HG03520 (cell line): ENCODE measurements around the gene SFMBT2.
"Not testable (repeated sequence)": the region's sequence is repeated elsewhere in the genome, so short reads cannot be mapped to it uniquely, and the experiment has no call there.

ENCODE experiments used
- ATAC-seq: cut with Tn5 transposase; IDR thresholded peaks from one replicate; pipeline ENCODE4 v1.9.1; 2021; ENCODE audit warnings: mild to moderate bottlenecking, moderate library complexity; ENCODE audit not compliant: unreplicated experiment

SFMBT2 gene

GRCh38 chr10:7192061-7192460 lies 218.8 kb downstream of the SFMBT2 start:
- no peak for ATAC-seq

- ATAC-seq = not testable (repeated sequence)
Measured at GRCh38 chr10:7190772-7191171, 220.1 kb downstream of the SFMBT2 start.

GRCh38 chr10:7189909-7190308 lies 220.9 kb downstream of the SFMBT2 start:
- no peak for ATAC-seq

GRCh38 chr10:7188456-7189050 lies 222.3 kb downstream of the SFMBT2 start:
- no peak for ATAC-seq

GRCh38 chr10:7186387-7187018 lies 224.3 kb downstream of the SFMBT2 start:
- no peak for ATAC-seq

GRCh38 chr10:7185367-7185690 lies 225.5 kb downstream of the SFMBT2 start:
- no peak for ATAC-seq

GRCh38 chr10:7184660-7185366 lies 226.0 kb downstream of the SFMBT2 start:
- ATAC-seq = no peak

- not testable (repeated sequence) for ATAC-seq
Measured at GRCh38 chr10:7184116-7184515, 226.7 kb downstream of the SFMBT2 start.

- ATAC-seq = not testable (repeated sequence)
Measured at GRCh38 chr10:7182327-7182726, 228.5 kb downstream of the SFMBT2 start.

- ATAC-seq = no peak
Measured at GRCh38 chr10:7181420-7181819, 229.4 kb downstream of the SFMBT2 start.

GRCh38 chr10:7179536-7179935 lies 231.3 kb downstream of the SFMBT2 start:
- no peak for ATAC-seq

GRCh38 chr10:7173948-7174347 lies 236.9 kb downstream of the SFMBT2 start:
- no peak for ATAC-seq

GRCh38 chr10:7171825-7172224 lies 239.0 kb downstream of the SFMBT2 start:
- ATAC-seq = no peak

GRCh38 chr10:7170626-7171322 lies 240.1 kb downstream of the SFMBT2 start:
- ATAC-seq = no peak

GRCh38 chr10:7168414-7168813 lies 242.4 kb downstream of the SFMBT2 start:
- ATAC-seq = no peak

GRCh38 chr10:7165500-7166177 lies 245.2 kb downstream of the SFMBT2 start:
- no peak for ATAC-seq

GRCh38 chr10:7164955-7165354 lies 245.9 kb downstream of the SFMBT2 start:
- no peak for ATAC-seq

GRCh38 chr10:7162331-7162730 lies 248.5 kb downstream of the SFMBT2 start:
- no peak for ATAC-seq

GRCh38 chr10:7161484-7162250 lies 249.2 kb downstream of the SFMBT2 start:
- ATAC-seq = no peak

GRCh38 chr10:7159928-7160327 lies 250.9 kb downstream of the SFMBT2 start:
- no peak for ATAC-seq
